ENCODE measurements around the gene PLB1. TPM values are rescaled to one million over a fixed set of nuclear protein-coding genes. Genes with fewer than 3 reads are reported as not detected.

Gene PLB1
- polyA plus RNA-seq, 2 donors, result 0.94 to 1.3 TPM

DNA sequence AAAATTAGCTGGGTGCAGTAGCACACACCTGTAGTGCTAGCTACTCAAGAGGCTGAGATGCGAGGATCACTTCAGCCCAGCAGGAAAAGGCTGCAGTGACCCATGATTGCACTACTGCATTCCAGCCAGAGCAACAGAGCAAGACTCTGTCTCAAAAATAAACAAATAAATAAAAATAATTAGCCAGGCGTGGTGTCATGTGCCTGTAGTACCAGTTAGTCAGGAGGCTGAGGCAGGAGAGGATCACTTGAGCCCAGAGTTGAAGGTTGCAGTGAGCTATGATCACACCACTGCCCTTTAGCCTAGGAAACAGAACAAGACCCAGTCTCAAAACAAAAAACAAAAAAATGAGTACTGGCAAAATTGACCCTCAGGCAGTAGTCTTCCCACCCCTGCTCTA lies 193.9 kb downstream of the PLB1 start:
- H3K36me3 ChIP-seq (ENCODE audit: control insufficient read depth in 2 of 2, insufficient read depth in 2 of 2, low read length in 1 of 2), result no peaks in the 10 kb centered on the region
- H3K9me3 ChIP-seq (ENCODE audit: control insufficient read depth in 2 of 2, insufficient read depth in 1 of 2, low read depth in 1 of 2, low read length in 1 of 2), result no peaks in the 10 kb centered on the region
- H3K4me3 ChIP-seq (ENCODE audit: low read depth in 1 of 2, low read length in 2 of 2), result no peak overlapping the region
- no peaks in the 10 kb centered on the region for H3K27me3 ChIP-seq (ENCODE audit: control insufficient read depth in 1 of 2, insufficient read depth in 2 of 2, low read length in 2 of 2)
- 84 to 85% methylated on average over 2 of the region's 2 CpGs for WGBS, 2 donors
- no peak overlapping the region for H3K27ac ChIP-seq (ENCODE audit: low read depth in 2 of 2, low read length in 1 of 2)
- H3K4me1 ChIP-seq (ENCODE audit: control insufficient read depth in 2 of 2, insufficient read depth in 2 of 2, low read length in 1 of 2), result peaks cover 3 to 8% of the 10 kb centered on the region in 2 donors

GRCh38 chr2:28692411-28692810 lies 196.6 kb downstream of the PLB1 start:
- peaks cover 3 to 8% of the 10 kb centered on the region in 2 donors for H3K4me1 ChIP-seq (ENCODE audit: control insufficient read depth in 2 of 2, insufficient read depth in 2 of 2, low read length in 1 of 2)
- no peak overlapping the region for H3K27ac ChIP-seq (ENCODE audit: low read depth in 2 of 2, low read length in 1 of 2)
- 95 to 97% methylated on average over 3 of the region's 3 CpGs for WGBS, 2 donors

DNA sequence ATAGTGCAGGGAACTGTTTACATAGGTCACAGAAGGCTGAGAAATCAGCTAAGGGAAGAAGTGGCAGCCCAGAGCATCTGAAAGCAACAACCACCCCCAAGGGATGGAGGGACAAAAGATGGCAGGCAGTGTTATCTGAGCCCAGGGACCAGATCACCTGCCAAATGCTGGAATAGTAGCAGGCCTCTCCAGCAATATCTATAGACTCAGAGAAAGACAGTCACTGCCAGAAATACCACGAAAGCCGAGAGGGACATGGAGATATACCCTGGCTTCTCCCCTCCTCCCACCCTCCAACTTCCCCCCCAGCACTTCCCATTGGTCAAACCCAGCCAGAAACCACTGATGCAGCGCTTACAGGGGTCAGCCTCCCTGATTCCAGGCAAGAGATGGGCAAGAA lies 197.4 kb downstream of the PLB1 start:
- H3K27ac ChIP-seq (ENCODE audit: low read depth in 2 of 2, low read length in 1 of 2), result no peak overlapping the region
- peaks cover 3 to 8% of the 10 kb centered on the region in 2 donors for H3K4me1 ChIP-seq (ENCODE audit: control insufficient read depth in 2 of 2, insufficient read depth in 2 of 2, low read length in 1 of 2)
- no peak overlapping the region for H3K4me3 ChIP-seq (ENCODE audit: low read depth in 1 of 2, low read length in 2 of 2)
- H3K27me3 ChIP-seq (ENCODE audit: control insufficient read depth in 1 of 2, insufficient read depth in 2 of 2, low read length in 2 of 2), result no peaks in the 10 kb centered on the region
- H3K36me3 ChIP-seq (ENCODE audit: control insufficient read depth in 2 of 2, insufficient read depth in 2 of 2, low read length in 1 of 2), result no peaks in the 10 kb centered on the region
- no peaks in the 10 kb centered on the region for H3K9me3 ChIP-seq (ENCODE audit: control insufficient read depth in 2 of 2, insufficient read depth in 1 of 2, low read depth in 1 of 2, low read length in 1 of 2)
- 94% methylated on average over 3 of the region's 3 CpGs for WGBS, 2 donors

More at GRCh38 chr2:28692411-28692810, 196.6 kb downstream of the PLB1 start:
- Histone ChIP-seq H3K27me3 (ENCODE audit: control insufficient read depth in 1 of 2, insufficient read depth in 2 of 2, low read length in 2 of 2) (no peaks in the 10 kb centered on the region), H3K36me3 (ENCODE audit: control insufficient read depth in 2 of 2, insufficient read depth in 2 of 2, low read length in 1 of 2) (no peaks in the 10 kb centered on the region), H3K9me3 (ENCODE audit: control insufficient read depth in 2 of 2, insufficient read depth in 1 of 2, low read depth in 1 of 2, low read length in 1 of 2) (no peaks in the 10 kb centered on the region), H3K4me3 (ENCODE audit: low read depth in 1 of 2, low read length in 2 of 2) (no peak overlapping the region)

Other genes starting within 250 kb of the PLB1 start
- gene FOSL2, start 103.2 kb upstream of the PLB1 start, polyA plus RNA-seq, result 10 to 100 TPM; 53.2 to 60.0 TPM

Data from esophagus (tissue), 2 donors.